GM12878 (cell line): ENCODE measurements around the gene WFDC9. TPM values are rescaled to one million over a fixed set of nuclear protein-coding genes. Genes with fewer than 3 reads are reported as not detected.

Experiments
- ATAC-seq: fragments of 200-7000 bp; cut with Tn5 transposase; 3 replicates; pipeline ENCODE4 v1.9.1; 2020; ENCODE audit warnings: mild to moderate bottlenecking, moderate library complexity
- BruUV-seq: library from RNA; stranded (reverse); fragments of 400-500 nt; replicated peaks from 2 replicates; lab custom pipeline; 2021; lab: Mats Ljungman, UMichigan
- CTCF ChIA-PET: fragments of 300-600 bp; sonication (Branson Sonifier 250); formaldehyde crosslinking; extraction: SDS; loops from one replicate; lab custom pipeline; 2021; ENCODE audit warnings: inconsistent platforms; lab: Yijun Ruan, JAX
- POLR2A ChIA-PET: fragments of 350-600 bp; formaldehyde crosslinking; extraction: SDS; loops from one replicate; lab custom pipeline; 2021; ENCODE audit warnings: inconsistent platforms; lab: Charles Lee
- RAD21 ChIA-PET: fragments of 300-600 bp; sonication (Branson Sonifier 250); formaldehyde crosslinking; loops from one replicate; lab custom pipeline; 2023; ENCODE audit warnings: antibody characterized with exemption; ENCODE audit not compliant: unreplicated experiment; lab: Charles Lee
- SMC1A ChIA-PET: fragments of 300-600 bp; sonication (Branson Sonifier 250); formaldehyde crosslinking; loops from one replicate; lab custom pipeline; 2023; ENCODE audit not compliant: unreplicated experiment, uncharacterized antibody; lab: Charles Lee
- DNase-seq: peaks from one replicate; pipeline ENCODE4 v3.0.0-alpha.2; 2011; ENCODE audit warnings: low read depth, low spot score
- FAIRE-seq: peaks from 3 replicates; lab custom pipeline; 2011; peaks lifted over from hg19 to GRCh38; lab: Jason Lieb, UNC
- H2AFZ ChIP-seq: 2 replicates; pipeline ENCODE4 v1.6.0; 2011; ENCODE audit warnings: low read depth, low read length, control low read depth; ENCODE audit not compliant: control insufficient read depth
- H3K27ac ChIP-seq: 2 replicates; pipeline ENCODE4 v1.5.1; 2011; ENCODE audit warnings: control low read depth; ENCODE audit not compliant: control insufficient read depth, insufficient read depth
- H3K27me3 ChIP-seq, 2 experiments: replicated peaks in 1 of 2; 2 replicates each; pipeline versions ENCODE4 v1.6.0 to v1.6.1; 2011; ENCODE audit warnings: low read length in 1 of 2; ENCODE audit not compliant: control insufficient read depth in 2 of 2, insufficient read depth in 2 of 2
- H3K36me3 ChIP-seq, 2 experiments: 2 replicates each; pipeline ENCODE4 v1.5.1; 2011; ENCODE audit warnings: low read length in 1 of 2; ENCODE audit not compliant: control insufficient read depth in 2 of 2, insufficient read depth in 2 of 2
- H3K4me1 ChIP-seq: 2 replicates; pipeline ENCODE4 v1.6.1; 2011; ENCODE audit warnings: mild to moderate bottlenecking, low read length, moderate library complexity, mixed read lengths; ENCODE audit not compliant: control insufficient read depth, insufficient read depth
- H3K4me2 ChIP-seq: 2 replicates; pipeline ENCODE4 v1.6.0; 2011; ENCODE audit warnings: control low read depth; ENCODE audit not compliant: control insufficient read depth, insufficient read depth
- H3K4me3 ChIP-seq: fragments of 200-600 bp; sonication (generic); 2 replicates; pipeline ENCODE4 v1.5.1; 2016
- H3K79me2 ChIP-seq: 2 replicates; pipeline ENCODE4 v1.6.0; 2011; ENCODE audit warnings: low read length; ENCODE audit not compliant: control insufficient read depth, insufficient read depth
- H3K9ac ChIP-seq: 2 replicates; pipeline ENCODE4 v1.8.0; 2011; ENCODE audit warnings: low read length, control low read depth, mixed read lengths; ENCODE audit not compliant: control insufficient read depth, insufficient read depth
- H3K9me3 ChIP-seq: replicated peaks from 3 replicates; pipeline ENCODE4 v1.5.1; 2011; ENCODE audit warnings: mild to moderate bottlenecking, low read length; ENCODE audit not compliant: control insufficient read depth, insufficient read depth
- H4K20me1 ChIP-seq: 2 replicates; pipeline ENCODE4 v1.6.0; 2011; ENCODE audit not compliant: control insufficient read depth, insufficient read depth
- CBFB ChIP-seq: IDR thresholded peaks from 2 replicates; pipeline ENCODE4 v1.6.1; 2016; ENCODE audit warnings: antibody characterized with exemption, low read depth
- FOXK2 ChIP-seq: fragments of 450-650 bp; IDR thresholded peaks from 2 replicates; pipeline ENCODE4 v1.6.1; 2017; ENCODE audit warnings: mild to moderate bottlenecking, moderate library complexity
- GABPA ChIP-seq: IDR thresholded peaks from 2 replicates; pipeline ENCODE4 v1.6.1; 2014; ENCODE audit warnings: antibody characterized with exemption, low read depth, mild to moderate bottlenecking, inconsistent platforms
- HSF1 ChIP-seq: fragments of 150-350 bp; IDR thresholded peaks from 2 replicates; pipeline ENCODE4 v1.6.1; 2014; ENCODE audit warnings: mild to moderate bottlenecking, low read depth, low read length
- KLF5 ChIP-seq: fragments of 450-650 bp; IDR thresholded peaks from 2 replicates; pipeline ENCODE4 v1.6.1; 2014; ENCODE audit warnings: mild to moderate bottlenecking; ENCODE audit not compliant: partially characterized antibody
- NFYA ChIP-seq: IDR thresholded peaks from 2 replicates; pipeline ENCODE4 v1.6.1; 2011; ENCODE audit warnings: low read depth, mild to moderate bottlenecking, low read length, improper control_type of control experiment, borderline replicate concordance
- PAX8 ChIP-seq: fragments of 450-650 bp; IDR thresholded peaks from 2 replicates; pipeline ENCODE4 v1.6.1; 2017; ENCODE audit warnings: mild to moderate bottlenecking, moderate library complexity
- PBX3 ChIP-seq: IDR thresholded peaks from 2 replicates; pipeline ENCODE4 v1.6.1; 2011; ENCODE audit warnings: mild to moderate bottlenecking, low read depth, low read length, moderate library complexity; ENCODE audit not compliant: insufficient replicate concordance
- TCF7 ChIP-seq: IDR thresholded peaks from 2 replicates; pipeline ENCODE4 v1.6.1; 2014; ENCODE audit warnings: antibody characterized with exemption, borderline replicate concordance
- YBX1 ChIP-seq: fragments of 450-650 bp; IDR thresholded peaks from 2 replicates; pipeline ENCODE4 v1.6.1; 2016; ENCODE audit warnings: antibody characterized with exemption
- ZBTB11 ChIP-seq: fragments of 450-650 bp; formaldehyde crosslinking; IDR thresholded peaks from 2 replicates; pipeline ENCODE4 v1.5.0; 2022; ENCODE audit warnings: mild to moderate bottlenecking, missing genetic modification characterization
- ZNF24 ChIP-seq: fragments of 450-650 bp; IDR thresholded peaks from 2 replicates; pipeline ENCODE4 v1.6.1; 2017; ENCODE audit warnings: antibody characterized with exemption, mild to moderate bottlenecking
- ZNF274 ChIP-seq: IDR thresholded peaks from one replicate; pipeline ENCODE4 v1.8.0; 2011; ENCODE audit not compliant: insufficient read length, insufficient read depth
- WGBS: methylation state at CpG from one replicate; pipeline ENCODE4 v1.1.6; 2016; ENCODE audit warnings: low lambda C conversion rate; ENCODE audit not compliant: insufficient replicate concordance, insufficient coverage; ENCODE audit errors: missing lambda C conversion rate; 5-methylcytosine and 5-hydroxymethylcytosine counted together
- in situ Hi-C: fragments of 300-500 bp; cut with MboI; formaldehyde crosslinking; loops from 9 replicates; pipeline ENCODE4 v1.14.3; 2018; ENCODE audit warnings: mixed read lengths
- intact Hi-C: fragments of 100-400 bp; cut with micrococcal nuclease; formaldehyde crosslinking; loops from one replicate; pipeline ENCODE4 v1.14.2; 2022; ENCODE audit not compliant: unreplicated experiment
- polyA plus RNA-seq, 11 experiments: library from polyadenylated mRNA; depleted of rRNA in 4 of 11; unstranded in 6 of 11; stranded (reverse) in 5 of 11; fragments of >200 nt; fragmentation: Nextera tagmentation in 4 of 11; fragmentation: Illumina TruSeq in 1 of 11; extraction: Ambion mirVana in 4 of 11; extraction: Trizol in 1 of 11; gene quantifications; 1 replicate in 1 of 11; 2 replicates in 10 of 11; pipeline versions ENCODE4 v1.2.1 to v1.2.3, GENCODE V29; 2011 to 2016; ENCODE audit warnings: inconsistent platforms in 2 of 11, missing spikeins in 2 of 11, low read depth in 1 of 11
- total RNA-seq, 4 experiments: library from RNA; depleted of rRNA in 3 of 4; stranded (reverse); fragments of >200 nt in 3 of 4; fragmentation: Illumina TruSeq in 1 of 4; extraction: Trizol in 1 of 4; gene quantifications; 2 replicates each; pipeline versions ENCODE4 v1.2.1 to v1.2.3, GENCODE V29; 2013 to 2021

The WFDC9 gene
- total and polyA plus RNA-seq, 10 of the 15 experiments (the other 5 are each of a cell fraction or from before 2014, with no cell fraction given): not detected

GRCh38 chr20:45639687-45640086 lies 8.6 kb upstream of the WFDC9 start:
- no peak overlapping the region for H3K4me2 ChIP-seq
- WGBS: 15% methylated on average over 5 of the region's 5 CpGs
- DNase-seq: no peak
- H3K27ac ChIP-seq: no peak overlapping the region
- ChIA-PET CTCF (interaction anchor here (0.8 kb wide), 1 partner anchor 132 kb away, joined by 3 read pairs; no protein-coding TSS in a partner anchor), SMC1A (no interaction called here), POLR2A (no interaction called here), RAD21 (no interaction called here)
- H3K79me2 ChIP-seq: no peaks in the 10 kb centered on the region
- BruUV-seq: no TSS peak
- H2AFZ ChIP-seq: no peak overlapping the region
- no peak overlapping the region for H3K9ac ChIP-seq
- no peaks in the 10 kb centered on the region for H3K9me3 ChIP-seq
- H3K36me3 ChIP-seq: no peaks in the 10 kb centered on the region
- no peaks in the 10 kb centered on the region for H4K20me1 ChIP-seq
- intact Hi-C loops: no loop called here
- H3K27me3 ChIP-seq: no peaks in the 10 kb centered on the region
- in situ Hi-C loops: no loop called here
- TF ChIP-seq PAX8: no peak
- no peak for TF ChIP-seq ZNF274
- TF ChIP-seq NFYA: no peak
- no peak for TF ChIP-seq CBFB
- TF ChIP-seq HSF1: no peak
- no peak for TF ChIP-seq FOXK2
- TF ChIP-seq GABPA: no peak
- TF ChIP-seq YBX1: no peak
- TF ChIP-seq TCF7: no peak
- no peak for TF ChIP-seq PBX3
- TF ChIP-seq ZNF24: no peak
- no peak for TF ChIP-seq KLF5
- TF ChIP-seq ZBTB11 (CRISPR knock-in tag): no peak
- no peak overlapping the region for H3K4me3 ChIP-seq
- no peak for FAIRE-seq
- no peak for ATAC-seq
- H3K4me1 ChIP-seq: no peaks in the 10 kb centered on the region
